DLD1 (cell line): ENCODE measurements around the gene PRKN.
"Not testable (repeated sequence)": the region's sequence is repeated elsewhere in the genome, so short reads cannot be mapped to it uniquely, and the experiment has no call there.

Experiments
- in situ Hi-C: cut with HindIII; loops from 2 replicates; pipeline ENCODE4 v1.10.0; 2017; ENCODE audit warnings: low sequenced_read_pairs

Gene PRKN

DNA sequence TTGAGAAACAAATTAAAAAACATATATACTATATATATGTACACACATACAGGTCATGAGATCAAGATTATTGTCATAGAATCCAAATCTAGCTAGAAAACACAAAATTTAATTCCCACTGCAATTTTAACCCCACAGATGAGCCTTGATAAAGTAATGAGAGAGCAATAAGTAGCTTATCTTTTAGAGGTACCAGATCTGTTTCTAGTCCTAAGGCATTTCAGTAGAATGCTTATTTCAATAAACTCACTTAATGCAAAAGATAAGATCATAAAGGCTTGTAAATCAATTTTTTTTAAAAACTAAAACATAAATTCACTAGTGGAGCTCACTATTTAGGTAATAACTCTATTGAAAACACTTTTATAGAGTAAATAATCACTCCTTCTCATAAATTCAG lies 47.2 kb downstream of the PRKN start:
- in situ Hi-C loops, result no loop called here

DNA sequence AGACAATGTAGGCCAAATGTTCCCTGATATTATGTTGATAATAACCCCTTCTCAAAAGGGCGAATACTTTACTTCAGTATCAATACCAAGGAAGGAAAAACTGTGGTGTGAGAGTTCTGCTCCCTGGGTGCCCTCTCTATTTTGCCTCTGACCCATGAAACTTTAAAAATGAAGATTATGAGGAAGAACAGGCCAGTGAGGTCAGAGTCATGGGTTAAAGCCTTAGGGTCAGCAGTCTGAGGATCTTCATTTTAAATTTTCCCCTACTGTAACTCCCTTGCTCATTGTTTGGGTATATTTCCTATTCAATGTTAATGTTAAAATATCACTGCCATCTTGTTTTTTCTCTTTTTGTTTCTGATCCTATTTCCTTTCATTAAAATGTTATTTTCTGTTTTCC lies 47.9 kb downstream of the PRKN start:
- in situ Hi-C loops, result no loop called here

DNA sequence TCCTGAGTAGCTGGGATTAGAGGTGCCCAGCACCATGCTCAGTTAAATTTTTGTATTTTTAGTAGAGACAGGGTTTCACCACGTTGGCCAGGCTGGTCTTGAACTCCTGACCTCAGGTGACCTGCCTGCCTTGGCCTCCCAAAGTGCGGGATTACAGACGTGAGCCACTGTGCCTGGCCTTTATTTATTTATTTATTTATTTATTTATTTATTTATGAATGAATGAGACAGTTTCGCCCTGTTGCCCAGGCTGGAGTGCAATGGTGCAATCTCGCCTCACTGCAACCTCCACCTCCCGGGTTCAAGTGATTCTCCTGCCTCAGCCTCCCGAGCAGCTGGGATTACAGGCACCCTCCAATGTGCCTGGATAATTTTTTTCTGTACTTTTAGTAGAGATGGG lies 48.7 kb downstream of the PRKN start:
- in situ Hi-C loops, result not testable (repeated sequence)

DNA sequence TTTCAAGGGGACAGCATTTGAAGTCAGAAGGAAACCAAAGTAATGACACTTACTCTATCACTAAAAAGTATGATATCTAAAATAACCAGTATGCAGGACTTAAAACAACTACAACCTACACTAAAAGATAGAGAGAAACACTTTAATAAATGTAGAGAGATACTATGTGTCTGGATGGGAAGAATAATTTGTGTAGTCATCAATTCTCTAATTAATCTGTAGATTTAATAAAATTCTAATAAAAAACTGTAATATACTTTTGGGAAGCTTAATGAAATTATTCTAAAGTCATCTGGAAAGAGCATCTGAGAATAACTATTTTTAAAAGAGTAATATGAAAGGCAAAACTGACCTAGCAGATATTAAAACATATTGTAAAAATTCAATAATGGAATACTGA lies 52.1 kb downstream of the PRKN start:
- in situ Hi-C loops, result no loop called here

DNA sequence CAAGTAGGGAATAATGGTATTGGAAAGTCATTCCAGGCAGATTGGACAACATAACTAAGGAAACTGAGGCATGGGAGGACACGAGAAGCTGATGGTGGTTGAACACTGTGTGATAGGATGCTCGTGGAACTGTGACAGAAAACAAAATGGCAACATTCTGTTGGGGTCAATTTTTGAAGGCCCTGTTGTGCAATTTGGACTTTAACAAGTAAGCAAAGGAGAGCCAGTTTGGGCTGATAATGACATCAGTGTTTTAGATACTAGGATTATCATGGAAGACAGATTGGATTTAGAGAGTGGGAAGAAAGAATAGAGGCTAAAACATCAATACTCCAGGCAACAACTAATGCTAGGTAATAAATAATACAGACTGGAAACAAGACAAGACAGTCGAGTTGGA lies 53.1 kb downstream of the PRKN start:
- in situ Hi-C loops, result no loop called here

DNA sequence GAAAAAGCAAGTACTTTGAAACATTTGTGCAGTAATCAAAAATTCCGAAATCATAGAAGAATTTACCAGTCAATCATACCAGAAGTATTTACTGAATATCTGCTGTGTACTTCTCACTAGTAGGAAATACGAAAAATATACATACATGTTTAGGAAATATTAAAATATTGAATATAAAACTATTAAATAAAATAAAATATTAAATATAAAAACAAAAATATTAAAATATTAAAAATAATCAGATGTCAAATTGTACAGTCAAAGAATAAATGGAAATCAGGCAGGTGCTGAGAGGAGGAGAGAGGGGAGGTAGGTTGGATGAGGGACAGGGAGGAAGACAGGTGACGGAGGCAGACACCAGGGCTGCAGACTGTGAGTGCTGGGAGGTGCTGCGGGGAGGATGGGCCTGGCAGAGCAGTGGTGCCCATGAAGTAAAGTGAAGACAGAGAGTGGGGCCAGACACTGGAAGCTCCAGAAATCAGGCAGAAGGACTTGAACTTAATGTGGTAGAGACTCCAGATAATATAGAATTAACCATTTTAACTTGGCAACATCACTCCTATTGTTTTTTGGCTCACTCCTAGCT lies 55.9 kb downstream of the PRKN start:
- in situ Hi-C loops, result no loop called here

DNA sequence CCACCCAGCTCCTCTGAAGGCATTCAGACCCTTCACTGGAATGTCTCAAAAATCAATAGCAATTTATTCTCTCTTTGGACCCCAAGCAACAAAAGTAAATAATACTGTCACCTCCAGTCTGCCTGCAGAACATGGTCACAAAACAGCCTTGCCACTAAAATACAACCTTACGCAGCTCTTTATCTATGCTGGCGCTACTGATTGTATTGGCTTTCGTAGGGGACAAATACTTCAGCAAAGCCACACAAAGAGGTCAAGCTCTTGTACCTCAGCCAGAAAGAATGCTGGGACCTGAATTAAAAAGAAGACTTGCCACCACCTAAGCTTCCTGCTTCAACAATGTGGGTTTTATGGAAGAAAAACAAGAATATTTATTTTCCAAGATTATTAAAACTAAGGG lies 57.2 kb downstream of the PRKN start:
- in situ Hi-C loops, result no loop called here

DNA sequence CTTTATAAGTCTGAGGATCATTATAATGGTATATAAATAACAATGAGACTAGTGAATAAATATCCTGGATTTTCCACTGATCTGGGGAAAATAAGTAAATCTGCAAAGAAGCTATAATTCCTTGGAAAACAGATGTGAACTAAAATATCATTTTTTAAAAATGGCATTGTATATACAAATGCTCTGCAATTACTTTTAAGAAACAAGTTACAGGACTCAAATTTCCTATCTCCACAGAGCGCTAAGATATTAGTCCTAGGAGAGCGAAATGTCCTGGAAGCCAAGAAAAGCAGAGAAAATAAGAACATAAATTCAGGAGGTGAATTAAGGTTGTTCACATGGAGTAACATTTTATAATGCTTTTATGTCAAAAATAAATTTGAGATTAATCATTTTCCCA lies 61.3 kb downstream of the PRKN start:
- in situ Hi-C loops, result no loop called here

DNA sequence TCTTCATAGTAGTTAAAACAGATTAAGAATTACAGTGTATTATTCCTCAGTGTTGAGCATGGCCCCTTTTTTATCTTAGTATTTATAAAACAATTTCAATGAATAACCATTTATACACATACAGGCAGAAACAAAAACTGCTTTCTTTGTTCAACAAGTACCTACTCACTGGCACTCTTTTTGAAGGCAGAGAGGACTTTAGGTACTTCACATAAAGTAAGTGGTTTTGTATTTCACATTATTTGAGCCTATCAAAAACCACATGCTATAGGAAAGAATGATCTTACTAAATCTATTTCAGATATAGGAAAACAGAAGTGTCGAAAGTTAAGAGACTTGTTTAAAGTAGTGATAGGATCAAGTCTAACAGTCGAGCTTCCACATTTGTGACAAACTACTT lies 73.8 kb downstream of the PRKN start:
- in situ Hi-C loops, result no loop called here

DNA sequence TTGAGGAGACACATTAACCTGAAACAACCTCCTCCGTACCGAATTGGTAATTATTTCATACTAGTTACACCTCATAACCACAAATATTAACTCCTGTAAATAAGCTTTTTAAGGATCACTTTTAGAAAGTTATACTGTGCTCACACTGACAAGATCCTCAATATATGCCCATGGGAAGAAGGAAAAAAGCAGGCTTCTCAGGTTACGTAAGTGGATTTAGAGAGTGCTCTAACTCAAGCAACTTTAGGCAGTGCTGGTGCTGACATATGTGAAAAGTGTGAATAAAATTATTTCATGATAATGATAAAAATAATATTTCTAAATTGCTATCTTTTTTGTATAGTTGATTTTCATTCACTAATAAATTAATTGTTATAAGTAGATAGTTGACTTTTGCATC lies 76.1 kb downstream of the PRKN start:
- in situ Hi-C loops, result no loop called here

DNA sequence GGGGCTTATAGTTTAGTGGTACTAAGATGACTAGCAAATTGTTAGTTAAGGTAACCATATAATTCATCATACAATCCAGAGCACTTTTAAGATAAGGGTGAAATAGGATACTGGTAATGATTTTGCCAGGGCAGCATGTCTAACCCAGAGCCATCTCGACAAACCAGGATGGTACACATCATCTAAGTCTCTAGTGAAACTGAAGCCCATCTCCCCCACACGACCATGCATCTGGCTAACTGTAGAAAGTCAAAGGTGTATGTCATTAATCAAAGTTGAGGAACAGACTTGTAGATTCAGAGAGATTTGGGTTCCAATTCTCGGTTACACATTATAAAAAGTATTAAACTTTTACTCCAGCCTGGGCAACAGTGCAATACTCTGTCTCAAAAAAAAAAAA lies 78.3 kb downstream of the PRKN start:
- in situ Hi-C loops, result no loop called here

DNA sequence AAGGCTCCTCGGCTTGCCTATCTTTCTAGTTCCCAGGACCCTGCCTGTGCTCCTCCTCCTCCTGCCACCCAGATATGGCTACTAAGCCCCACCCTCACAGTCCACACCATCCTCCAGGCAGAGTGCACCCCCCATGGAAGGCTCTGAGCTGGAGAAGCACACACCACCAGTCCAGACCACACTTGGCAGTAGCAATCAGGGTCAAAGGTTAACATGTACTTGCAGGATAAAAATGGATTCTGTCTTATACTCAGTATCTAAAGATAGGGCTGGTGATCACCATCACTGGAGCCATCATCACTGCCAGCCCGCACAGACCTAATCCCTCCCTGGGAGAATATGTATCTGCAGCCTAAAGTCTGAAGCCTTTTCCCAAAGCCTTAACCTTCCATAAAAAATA lies 83.4 kb downstream of the PRKN start:
- in situ Hi-C loops, result no loop called here

DNA sequence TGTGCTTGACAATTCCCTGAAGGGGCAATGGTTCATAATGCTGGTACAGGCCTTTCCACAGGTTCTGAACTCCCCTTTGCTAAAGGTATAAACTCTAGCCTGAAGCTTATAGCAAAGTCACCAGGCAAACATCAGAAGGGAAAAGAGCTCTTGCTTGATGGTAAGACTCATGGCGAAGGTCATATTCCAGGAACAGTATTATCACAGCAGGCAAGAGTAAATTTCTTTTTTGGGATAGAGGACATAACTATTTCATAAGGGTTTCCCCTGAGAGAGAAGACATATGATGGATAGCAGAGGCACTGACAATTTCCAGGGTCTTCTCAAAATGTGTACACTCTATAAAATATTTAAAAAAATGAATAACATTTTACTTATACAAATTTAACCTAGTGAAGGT lies 86.8 kb downstream of the PRKN start:
- in situ Hi-C loops, result no loop called here

DNA sequence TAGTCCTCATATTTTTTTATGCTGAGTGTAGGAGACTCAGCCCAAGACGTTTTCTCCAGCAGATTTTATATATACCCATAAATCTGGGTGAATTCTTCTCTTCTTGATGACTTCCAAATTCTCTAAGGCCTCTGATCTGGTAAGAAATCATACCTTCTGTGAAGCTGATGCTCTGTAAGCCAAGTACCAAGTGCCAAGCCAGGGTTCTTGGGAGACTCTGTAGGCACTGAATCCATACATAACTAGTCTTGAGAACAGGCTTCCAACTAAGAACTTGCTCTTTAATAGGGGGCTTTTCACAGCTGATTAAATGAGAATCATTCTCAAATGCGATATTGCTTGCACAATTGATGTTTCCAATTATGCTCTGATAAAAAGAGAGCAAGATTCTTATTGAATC lies 87.6 kb downstream of the PRKN start:
- in situ Hi-C loops, result no loop called here

DNA sequence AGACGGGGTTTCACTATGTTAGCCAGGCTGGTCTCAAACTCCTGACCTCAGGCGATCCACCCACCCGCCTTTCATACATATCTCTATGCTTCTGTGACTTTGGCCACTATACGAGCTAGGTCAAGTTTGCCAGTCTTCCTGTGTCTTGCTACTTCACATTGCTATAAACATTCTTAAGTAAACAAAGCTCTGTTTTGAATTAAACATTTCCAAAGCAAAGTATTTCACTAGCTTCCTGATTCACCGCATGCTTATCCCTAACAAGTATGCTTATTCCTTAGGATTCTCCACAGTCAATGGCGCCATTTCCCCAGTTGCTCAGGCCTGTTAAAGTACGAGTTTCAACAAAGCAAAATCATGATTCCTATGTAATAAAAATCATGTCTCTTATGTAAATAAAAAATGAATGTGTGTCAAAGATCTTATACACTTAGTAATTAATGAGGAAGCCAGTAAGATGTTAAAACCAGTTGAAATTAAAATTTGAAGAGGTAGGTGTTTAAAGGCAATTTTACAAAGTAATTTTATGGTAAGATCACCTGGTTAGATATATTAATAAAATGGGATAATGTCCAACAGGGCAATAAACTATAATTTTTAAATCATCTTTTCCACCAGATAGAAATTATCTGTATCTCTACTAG lies 88.5 kb downstream of the PRKN start:
- in situ Hi-C loops, result no loop called here

DNA sequence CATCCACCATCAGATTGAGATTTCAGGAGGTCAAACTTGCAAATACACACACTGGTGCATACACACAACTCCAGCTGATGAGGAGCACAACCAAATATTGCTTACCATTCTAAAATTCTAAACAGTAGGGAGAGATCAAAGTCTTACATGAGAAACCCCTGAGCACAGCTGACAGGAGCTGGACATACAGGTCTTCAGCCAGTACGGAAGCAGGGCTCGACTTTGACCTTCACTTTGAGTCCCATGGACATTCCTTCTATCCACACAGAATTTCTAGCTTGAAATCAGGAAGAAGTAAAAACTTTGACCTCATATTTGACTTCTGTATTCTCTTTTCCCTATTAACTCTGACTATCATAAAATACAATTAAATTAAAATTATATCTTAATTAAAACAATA lies 90.2 kb downstream of the PRKN start:
- in situ Hi-C loops, result no loop called here

DNA sequence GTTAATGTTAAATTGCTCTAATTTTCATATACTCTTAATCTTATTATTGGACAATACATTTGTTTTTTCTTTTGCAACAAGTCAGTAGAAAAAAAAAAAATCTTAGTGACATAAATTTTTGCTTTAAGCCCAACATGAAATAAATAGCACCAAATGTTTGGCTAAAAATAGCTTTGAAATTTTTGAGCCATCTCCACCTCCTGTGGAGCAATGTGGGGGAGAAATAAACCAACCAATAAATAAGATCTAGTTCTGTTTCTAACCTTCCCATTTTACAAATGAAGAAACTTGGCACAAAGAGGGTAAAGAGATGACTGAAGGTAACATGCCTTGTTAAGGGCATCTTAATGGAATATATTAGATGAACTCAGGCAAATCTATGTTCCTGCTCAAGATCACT lies 91.4 kb downstream of the PRKN start:
- in situ Hi-C loops, result no loop called here

DNA sequence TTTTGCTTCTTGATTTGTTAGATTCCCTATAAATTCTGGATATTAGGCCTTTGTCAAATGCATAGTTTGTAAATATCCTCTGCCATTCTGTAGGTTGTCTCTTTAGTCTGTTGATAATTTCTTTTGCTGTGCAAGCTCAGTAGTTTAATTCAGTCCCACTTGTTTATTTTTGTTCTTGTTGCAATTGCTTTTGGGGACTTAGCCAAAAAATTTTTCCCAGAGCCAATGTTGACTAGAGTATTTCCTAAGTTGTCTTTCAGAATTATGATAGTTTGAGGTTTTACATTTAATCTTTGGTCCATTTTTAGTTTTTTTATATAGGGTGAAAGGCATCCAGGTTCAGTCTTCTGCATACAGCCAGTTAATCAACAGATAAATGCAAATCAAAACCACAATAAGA lies 96.0 kb downstream of the PRKN start:
- in situ Hi-C loops, result no loop called here

DNA sequence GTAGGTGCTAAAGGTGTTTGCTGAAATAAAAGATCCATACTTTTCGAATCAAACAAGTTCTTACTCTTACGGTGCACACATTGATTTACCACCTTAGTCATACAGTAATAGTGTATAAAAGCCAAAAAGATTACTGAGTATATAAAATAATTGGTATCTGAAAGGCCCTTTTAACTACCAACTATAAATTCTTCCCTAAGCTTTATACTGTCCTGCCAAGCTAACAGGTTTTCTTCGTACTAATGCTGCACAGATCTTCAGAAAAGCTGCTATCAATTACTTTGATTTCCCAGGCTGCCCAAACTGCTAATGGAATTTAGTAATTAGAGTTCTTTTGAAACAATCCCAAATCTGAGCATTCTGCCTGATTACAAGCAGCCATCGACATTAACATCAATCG lies 97.5 kb downstream of the PRKN start:
- in situ Hi-C loops, result no loop called here

DNA sequence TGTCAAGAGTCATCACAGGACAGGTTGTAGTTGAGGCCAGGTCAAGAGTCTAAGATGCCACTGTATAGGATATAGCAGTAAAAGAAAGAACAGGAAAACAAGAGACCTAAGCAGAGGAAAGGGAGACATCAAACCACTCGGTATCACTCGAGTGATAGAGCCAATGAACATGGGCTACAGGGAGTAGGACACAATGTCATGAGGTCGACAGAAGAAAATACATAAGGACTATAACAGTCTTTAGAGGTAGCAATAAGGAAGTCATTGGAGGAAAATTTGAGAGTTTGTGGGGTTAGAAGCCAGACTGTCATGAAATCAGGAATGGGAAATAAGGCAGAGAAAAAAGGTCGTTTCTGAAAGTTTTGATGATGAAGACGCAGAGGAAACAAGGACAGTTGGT lies 99.7 kb downstream of the PRKN start:
- in situ Hi-C loops, result no loop called here

DNA sequence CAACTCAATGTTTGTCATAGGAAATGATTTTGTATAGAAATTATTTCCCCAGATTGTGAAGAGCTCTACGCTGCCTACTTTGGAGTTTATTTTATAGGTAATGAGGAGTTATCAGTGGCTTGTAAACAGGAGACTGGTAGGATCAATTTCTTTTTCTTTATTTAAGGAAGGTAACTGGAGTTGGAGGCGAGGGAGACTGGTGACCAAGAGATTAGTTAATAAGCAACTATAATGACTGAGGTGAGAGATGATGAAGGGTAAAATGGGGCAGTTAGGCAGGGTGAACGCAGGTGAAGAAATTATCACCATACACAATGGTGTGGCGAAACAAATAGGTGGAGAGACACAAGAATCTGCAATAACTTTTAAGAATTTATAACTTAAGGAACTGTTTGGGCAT lies 100.2 kb downstream of the PRKN start:
- in situ Hi-C loops, result no loop called here

DNA sequence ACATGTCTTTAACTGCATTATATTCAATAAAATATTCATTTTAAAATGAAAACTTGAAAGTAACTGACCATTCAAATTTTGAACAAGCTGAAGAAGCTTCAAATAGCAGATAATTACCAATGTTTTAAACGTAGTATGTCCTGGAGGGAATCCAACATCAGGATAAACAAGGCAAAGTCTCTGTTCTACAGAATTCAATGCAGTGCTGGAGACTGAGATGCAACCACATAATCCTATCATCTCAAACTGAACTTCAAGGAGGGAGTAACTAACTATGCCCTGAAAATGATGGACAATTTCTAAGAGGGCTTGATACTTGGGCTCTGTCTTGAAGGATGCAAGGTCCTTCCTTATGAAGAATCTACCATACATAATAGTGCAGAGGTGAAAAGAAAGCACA lies 100.7 kb downstream of the PRKN start:
- in situ Hi-C loops, result no loop called here

DNA sequence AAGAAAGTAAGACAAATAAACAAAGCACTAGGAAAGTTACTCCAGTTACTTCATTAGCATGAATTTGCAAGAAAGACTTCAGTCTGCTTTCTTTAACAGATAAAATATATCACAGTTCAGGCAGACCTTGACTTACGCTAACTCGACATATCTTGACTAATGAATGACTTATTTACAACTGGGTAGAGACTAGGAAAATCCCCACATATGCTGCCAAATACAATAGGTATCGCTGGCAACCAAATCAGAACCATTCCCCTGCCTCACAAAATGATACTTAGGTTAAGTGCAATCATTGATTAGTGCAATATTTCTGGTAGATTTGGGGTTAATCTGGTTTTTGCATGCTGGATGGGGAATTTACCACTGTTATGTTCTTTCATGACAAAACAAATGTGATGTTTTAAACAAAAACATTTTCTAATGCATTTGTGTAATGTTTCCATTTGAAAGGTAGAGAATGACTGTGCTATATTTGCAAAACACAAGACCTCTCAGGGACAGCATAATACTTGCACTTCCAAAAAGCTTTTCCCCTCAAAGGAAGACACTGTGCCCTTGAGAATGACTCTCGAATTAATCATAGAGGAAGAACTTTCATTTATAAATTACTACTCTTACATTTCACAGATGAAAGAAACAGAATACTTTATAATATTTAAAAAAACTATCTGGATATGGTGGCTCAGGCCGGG lies 101.6 kb downstream of the PRKN start:
- in situ Hi-C loops, result no loop called here
